SIG-M5 treated with dmso at 0.1 percent for 504 hours (cell line): ENCODE measurements around the gene GGN.
"Not testable (repeated sequence)": the region's sequence is repeated elsewhere in the genome, so short reads cannot be mapped to it uniquely, and the experiment has no call there.

ENCODE experiments used
- DNase-seq: peaks from one replicate; lab custom pipeline; 2025; ENCODE audit not compliant: unreplicated experiment; lab: John Stamatoyannopoulos, UW

The GGN gene, protein sequence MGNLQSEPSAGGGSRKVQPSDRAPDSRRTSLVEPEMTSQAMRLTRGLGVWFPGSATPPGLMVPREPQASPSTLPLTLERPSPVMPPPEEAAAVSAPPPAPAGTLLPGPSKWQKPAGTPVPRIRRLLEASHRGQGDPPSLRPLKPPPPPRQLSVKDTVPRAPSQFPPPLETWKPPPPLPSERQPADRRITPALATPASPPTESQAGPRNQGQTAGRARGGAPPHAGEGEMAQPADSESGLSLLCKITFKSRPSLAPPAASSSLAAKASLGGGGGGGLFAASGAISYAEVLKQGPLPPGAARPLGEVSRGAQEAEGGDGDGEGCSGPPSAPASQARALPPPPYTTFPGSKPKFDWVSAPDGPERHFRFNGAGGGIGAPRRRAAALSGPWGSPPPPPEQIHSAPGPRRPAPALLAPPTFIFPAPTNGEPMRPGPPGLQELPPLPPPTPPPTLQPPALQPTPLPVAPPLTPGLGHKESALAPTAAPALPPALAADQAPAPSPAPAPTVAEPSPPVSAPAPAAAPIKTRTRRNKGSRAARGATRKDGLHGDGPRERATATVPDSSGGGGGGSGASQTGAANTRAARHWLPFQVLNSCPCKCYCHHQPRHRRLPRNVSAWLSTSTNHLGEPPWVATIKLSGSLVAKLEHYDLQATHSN

DNA sequence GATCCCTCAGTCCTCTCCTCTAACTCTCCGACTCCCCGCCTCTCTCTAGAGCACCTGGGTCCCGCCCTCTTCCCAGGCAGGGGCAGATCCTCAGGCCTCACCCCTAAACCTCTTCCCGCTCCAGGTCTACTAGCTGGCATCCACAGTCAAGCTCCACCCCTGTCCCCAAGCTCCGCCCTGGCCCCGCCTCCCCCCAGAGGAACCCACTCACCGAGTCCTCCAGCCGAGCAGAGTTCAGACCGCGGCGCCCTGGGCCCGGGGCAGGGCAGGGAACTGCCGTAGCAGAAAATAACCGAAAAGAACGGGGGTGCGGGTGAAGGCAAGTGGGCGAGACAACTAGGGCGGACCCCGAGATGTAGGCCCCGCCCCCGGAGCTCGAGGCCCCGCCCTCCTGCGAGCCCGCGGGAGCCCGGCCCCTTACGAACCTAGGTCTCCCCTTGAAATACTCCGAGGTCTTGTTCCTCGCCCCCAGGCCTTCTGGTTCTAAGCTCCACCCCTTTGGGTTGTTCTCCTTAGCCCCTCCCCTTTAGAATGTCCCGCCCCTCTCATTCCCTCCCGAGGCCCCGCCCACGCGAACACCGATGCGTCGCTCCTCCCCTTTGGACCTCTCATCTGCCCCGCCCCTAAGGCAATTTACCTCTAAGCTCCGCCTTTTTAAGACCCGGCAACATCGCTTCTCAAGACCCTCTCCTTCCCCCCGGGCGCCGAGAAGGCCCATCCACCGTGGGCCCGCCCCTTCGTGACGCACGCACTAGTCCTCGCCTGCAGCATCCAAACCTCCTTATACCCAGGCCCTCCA lies at the start of gene GGN:
TSS of gene GGN (minus strand) at position 485 of the 799 bp plus-strand sequence. CDS start 773 bp downstream, outside the sequence.
- peak; percentile 73 for DNase-seq

- DNase-seq = no peak
Measured at GRCh38 chr19:38437295-38437694, 49.5 kb upstream of the GGN start.

- no peak for DNase-seq
Measured at GRCh38 chr19:38434549-38435051, 46.8 kb upstream of the GGN start.

- no peak for DNase-seq
Measured at GRCh38 chr19:38433268-38433733, 45.5 kb upstream of the GGN start, which contains the start of gene RYR1. Gene RYR1 (plus strand): TSS chr19:38433691. CDS start chr19:38433830, 139 bp downstream.

GRCh38 chr19:38430931-38431330 lies 43.1 kb upstream of the GGN start:
- DNase-seq = no peak

DNA sequence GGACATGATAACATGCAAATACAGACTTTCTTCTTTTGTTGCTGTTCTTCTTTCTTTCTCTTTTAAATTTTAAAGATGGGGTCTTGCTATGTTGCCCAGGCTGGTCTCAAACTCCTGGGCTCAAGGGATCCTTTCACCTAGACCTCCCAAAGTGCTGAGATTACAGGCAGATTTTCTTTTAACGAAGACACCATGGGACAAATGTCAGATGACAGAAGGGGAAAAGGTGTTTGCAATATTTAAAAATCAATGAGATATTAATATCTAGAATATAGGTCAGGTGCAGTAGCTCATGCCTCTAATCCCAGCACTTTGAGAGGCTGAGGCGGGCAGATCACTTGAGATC lies 42.0 kb upstream of the GGN start:
- no peak for DNase-seq

GRCh38 chr19:38429055-38429810 lies 41.4 kb upstream of the GGN start:
- DNase-seq = no peak

GRCh38 chr19:38427035-38427677 lies 39.3 kb upstream of the GGN start:
- DNase-seq = not testable (repeated sequence)

DNA sequence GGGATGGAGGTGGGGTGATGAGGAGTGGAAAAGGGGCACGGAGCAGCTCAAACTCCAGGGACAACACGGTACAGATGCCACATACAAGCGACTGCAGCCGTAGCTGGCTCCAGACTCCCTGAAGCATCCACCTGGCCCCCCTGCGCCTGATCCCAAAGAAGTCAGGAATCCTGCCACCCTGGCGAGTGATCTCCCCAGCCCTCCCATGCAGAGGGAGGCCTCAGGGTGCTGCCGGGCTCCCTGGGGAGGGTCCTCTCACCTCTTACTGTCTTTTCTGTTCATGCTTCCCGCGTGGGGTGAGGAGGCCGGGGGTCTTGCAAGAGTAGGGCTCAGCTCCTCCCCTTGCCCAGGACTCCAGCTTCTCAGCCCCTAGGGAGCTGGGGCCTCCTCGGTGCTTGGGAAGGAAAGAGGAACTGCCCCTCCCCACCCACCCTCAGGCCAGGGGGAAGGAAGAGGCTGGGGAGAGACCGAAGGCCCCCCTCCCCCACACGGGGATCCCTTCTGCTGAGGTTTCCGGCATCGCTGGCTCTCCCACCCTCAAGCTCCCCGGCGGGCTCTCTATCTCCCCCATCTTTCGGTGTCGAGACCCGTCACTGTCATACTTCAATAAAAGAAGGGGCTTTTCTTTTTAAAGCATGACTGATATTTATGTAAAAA lies 38.1 kb upstream of the GGN start, which contains the start of gene RASGRP4:
TSS of gene RASGRP4 (minus strand) at position 410 of the 657 bp plus-strand sequence. CDS start at position 282, 128 bp downstream.
- DNase-seq = peak; percentile 62

DNA sequence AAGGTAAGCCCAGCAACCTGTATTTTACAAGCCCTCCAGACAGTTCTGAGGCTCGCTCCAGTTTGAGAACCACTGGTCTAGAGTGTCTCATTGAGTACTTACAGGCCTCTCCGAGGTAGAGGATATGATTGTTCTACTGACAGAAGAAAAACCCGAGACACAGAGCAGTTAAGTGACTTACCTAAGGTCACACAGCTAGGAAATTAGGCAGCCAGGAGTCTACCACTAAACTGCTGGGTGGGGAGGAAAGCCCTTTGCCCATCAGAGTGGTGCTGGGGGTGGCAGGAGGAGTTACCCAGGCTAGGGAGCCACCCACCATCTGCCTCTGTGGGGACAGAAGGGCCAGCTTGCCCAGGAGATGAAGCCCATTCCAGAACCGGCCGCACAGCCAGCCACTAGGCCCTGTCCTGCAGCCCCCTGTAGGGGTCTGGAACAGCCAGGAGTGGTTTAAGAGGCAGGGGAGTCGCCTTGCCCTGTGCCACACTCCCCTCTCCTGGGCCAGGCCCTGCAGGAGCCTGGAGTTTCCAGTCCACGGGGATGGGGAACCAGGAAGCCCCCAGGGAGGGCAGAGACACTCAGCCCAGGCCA lies 37.5 kb upstream of the GGN start:
- DNase-seq = no peak

GRCh38 chr19:38424272-38424671 lies 36.4 kb upstream of the GGN start:
- DNase-seq = no peak

- no peak for DNase-seq
Measured at GRCh38 chr19:38422438-38422837, 34.6 kb upstream of the GGN start.

- no peak for DNase-seq
Measured at GRCh38 chr19:38421856-38422255, 34.0 kb upstream of the GGN start.

DNA sequence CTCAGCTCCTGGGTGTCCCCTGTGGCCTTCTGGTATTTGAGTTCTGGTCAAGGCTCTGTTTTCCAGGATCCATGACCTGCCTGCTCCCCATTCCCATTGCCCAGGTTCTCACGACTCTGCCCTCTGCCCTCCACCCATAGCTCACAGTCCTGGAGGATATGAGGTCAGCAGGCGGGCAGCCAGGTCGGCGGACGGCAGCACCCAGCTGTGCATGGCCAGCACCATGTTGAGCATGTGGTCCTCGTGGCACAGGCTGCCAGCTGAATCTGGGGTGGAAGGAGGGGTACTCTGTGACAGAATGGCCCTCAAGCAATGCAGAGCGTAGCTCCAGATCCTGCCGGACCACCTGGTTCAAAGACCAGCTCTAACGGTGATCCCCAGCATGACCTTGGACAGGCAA lies 33.1 kb upstream of the GGN start:
- no peak for DNase-seq

GRCh38 chr19:38417544-38418506 lies 30.0 kb upstream of the GGN start:
- DNase-seq = peak; percentile 86

- no peak for DNase-seq
Measured at GRCh38 chr19:38417146-38417543, 29.3 kb upstream of the GGN start.

GRCh38 chr19:38413416-38413815 lies 25.6 kb upstream of the GGN start:
- DNase-seq = no peak

DNA sequence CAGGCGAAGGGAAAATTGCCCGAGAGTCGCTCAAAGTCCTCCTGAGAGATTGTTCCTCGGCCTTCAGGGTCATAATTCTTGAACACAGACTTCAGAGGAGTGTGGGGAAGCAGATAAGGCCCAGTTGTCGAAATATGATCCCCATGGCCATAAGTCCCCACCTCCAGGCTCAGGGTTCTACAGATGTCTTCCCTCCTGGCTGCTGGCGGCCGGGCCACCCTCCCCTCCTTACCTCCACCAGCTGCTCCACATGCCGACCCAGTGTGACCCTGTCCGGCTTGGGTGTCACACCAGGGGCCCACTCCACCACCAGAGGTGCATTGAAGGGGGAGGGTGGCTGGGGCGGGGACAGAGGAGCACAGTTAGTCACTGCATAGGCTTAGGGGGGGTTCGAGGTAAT lies 25.1 kb upstream of the GGN start:
- DNase-seq = no peak
